GM12878 (cell line): ENCODE measurements around the gene TMTC1. TPM values are rescaled to one million over a fixed set of nuclear protein-coding genes. Genes with fewer than 3 reads are reported as not detected.

Source experiments
- ATAC-seq: fragments of 200-7000 bp; cut with Tn5 transposase; 3 replicates; pipeline ENCODE4 v1.9.1; 2020; ENCODE audit warnings: mild to moderate bottlenecking, moderate library complexity
- BruUV-seq: library from RNA; stranded (reverse); fragments of 400-500 nt; replicated peaks from 2 replicates; lab custom pipeline; 2021; lab: Mats Ljungman, UMichigan
- CTCF ChIA-PET: fragments of 300-600 bp; sonication (Branson Sonifier 250); formaldehyde crosslinking; extraction: SDS; loops from one replicate; lab custom pipeline; 2021; ENCODE audit warnings: inconsistent platforms; lab: Yijun Ruan, JAX
- POLR2A ChIA-PET: fragments of 350-600 bp; formaldehyde crosslinking; extraction: SDS; loops from one replicate; lab custom pipeline; 2021; ENCODE audit warnings: inconsistent platforms; lab: Charles Lee
- RAD21 ChIA-PET: fragments of 300-600 bp; sonication (Branson Sonifier 250); formaldehyde crosslinking; loops from one replicate; lab custom pipeline; 2023; ENCODE audit warnings: antibody characterized with exemption; ENCODE audit not compliant: unreplicated experiment; lab: Charles Lee
- SMC1A ChIA-PET: fragments of 300-600 bp; sonication (Branson Sonifier 250); formaldehyde crosslinking; loops from one replicate; lab custom pipeline; 2023; ENCODE audit not compliant: unreplicated experiment, uncharacterized antibody; lab: Charles Lee
- DNase-seq: peaks from one replicate; pipeline ENCODE4 v3.0.0-alpha.2; 2011; ENCODE audit warnings: low read depth, low spot score
- FAIRE-seq: peaks from 3 replicates; lab custom pipeline; 2011; peaks lifted over from hg19 to GRCh38; lab: Jason Lieb, UNC
- H2AFZ ChIP-seq: 2 replicates; pipeline ENCODE4 v1.6.0; 2011; ENCODE audit warnings: low read depth, low read length, control low read depth; ENCODE audit not compliant: control insufficient read depth
- H3K27ac ChIP-seq: 2 replicates; pipeline ENCODE4 v1.5.1; 2011; ENCODE audit warnings: control low read depth; ENCODE audit not compliant: control insufficient read depth, insufficient read depth
- H3K27me3 ChIP-seq, 2 experiments: replicated peaks in 1 of 2; 2 replicates each; pipeline versions ENCODE4 v1.6.0 to v1.6.1; 2011; ENCODE audit warnings: low read length in 1 of 2; ENCODE audit not compliant: control insufficient read depth in 2 of 2, insufficient read depth in 2 of 2
- H3K36me3 ChIP-seq, 2 experiments: 2 replicates each; pipeline ENCODE4 v1.5.1; 2011; ENCODE audit warnings: low read length in 1 of 2; ENCODE audit not compliant: control insufficient read depth in 2 of 2, insufficient read depth in 2 of 2
- H3K4me1 ChIP-seq: 2 replicates; pipeline ENCODE4 v1.6.1; 2011; ENCODE audit warnings: mild to moderate bottlenecking, low read length, moderate library complexity, mixed read lengths; ENCODE audit not compliant: control insufficient read depth, insufficient read depth
- H3K4me2 ChIP-seq: 2 replicates; pipeline ENCODE4 v1.6.0; 2011; ENCODE audit warnings: control low read depth; ENCODE audit not compliant: control insufficient read depth, insufficient read depth
- H3K4me3 ChIP-seq: fragments of 200-600 bp; sonication (generic); 2 replicates; pipeline ENCODE4 v1.5.1; 2016
- H3K79me2 ChIP-seq: 2 replicates; pipeline ENCODE4 v1.6.0; 2011; ENCODE audit warnings: low read length; ENCODE audit not compliant: control insufficient read depth, insufficient read depth
- H3K9ac ChIP-seq: 2 replicates; pipeline ENCODE4 v1.8.0; 2011; ENCODE audit warnings: low read length, control low read depth, mixed read lengths; ENCODE audit not compliant: control insufficient read depth, insufficient read depth
- H3K9me3 ChIP-seq: replicated peaks from 3 replicates; pipeline ENCODE4 v1.5.1; 2011; ENCODE audit warnings: mild to moderate bottlenecking, low read length; ENCODE audit not compliant: control insufficient read depth, insufficient read depth
- H4K20me1 ChIP-seq: 2 replicates; pipeline ENCODE4 v1.6.0; 2011; ENCODE audit not compliant: control insufficient read depth, insufficient read depth
- ASH2L ChIP-seq: fragments of 300-600, 200-600 bp; sonication (generic); IDR thresholded peaks from 2 replicates; pipeline ENCODE4 v1.6.1; 2017; ENCODE audit warnings: low read depth, mild to moderate bottlenecking, borderline replicate concordance
- BCL11A ChIP-seq: IDR thresholded peaks from 2 replicates; pipeline ENCODE4 v1.6.1; 2011; ENCODE audit warnings: low read depth, low read length
- CHD1 ChIP-seq: IDR thresholded peaks from 2 replicates; pipeline ENCODE4 v1.6.1; 2012; ENCODE audit warnings: low read depth, low read length, improper control_type of control experiment
- CHD4 ChIP-seq: fragments of 200-600 bp; sonication (generic); IDR thresholded peaks from 2 replicates; pipeline ENCODE4 v1.6.1; 2016; ENCODE audit warnings: mild to moderate bottlenecking
- EZH2 ChIP-seq: IDR thresholded peaks from 2 replicates; pipeline ENCODE4 v1.6.1; 2012; ENCODE audit warnings: low read depth, mild to moderate bottlenecking, control low read depth, inconsistent platforms, low read length, borderline replicate concordance; ENCODE audit not compliant: control insufficient read depth
- PRDM15 ChIP-seq: fragments of 450-650 bp; formaldehyde crosslinking; IDR thresholded peaks from 2 replicates; pipeline ENCODE4 v1.4.0; 2020; ENCODE audit warnings: mild to moderate bottlenecking, moderate library complexity
- ZBTB33 ChIP-seq: fragments of 450-650 bp; IDR thresholded peaks from 2 replicates; pipeline ENCODE4 v1.6.1; 2017; ENCODE audit warnings: mild to moderate bottlenecking
- ZBTB40 ChIP-seq: fragments of 450-650 bp; IDR thresholded peaks from 2 replicates; pipeline ENCODE4 v1.6.1; 2016; ENCODE audit warnings: mild to moderate bottlenecking, moderate library complexity, borderline replicate concordance
- WGBS: methylation state at CpG from one replicate; pipeline ENCODE4 v1.1.6; 2016; ENCODE audit warnings: low lambda C conversion rate; ENCODE audit not compliant: insufficient replicate concordance, insufficient coverage; ENCODE audit errors: missing lambda C conversion rate; 5-methylcytosine and 5-hydroxymethylcytosine counted together
- in situ Hi-C: fragments of 300-500 bp; cut with MboI; formaldehyde crosslinking; loops from 9 replicates; pipeline ENCODE4 v1.14.3; 2018; ENCODE audit warnings: mixed read lengths
- intact Hi-C: fragments of 100-400 bp; cut with micrococcal nuclease; formaldehyde crosslinking; loops from one replicate; pipeline ENCODE4 v1.14.2; 2022; ENCODE audit not compliant: unreplicated experiment
- polyA plus RNA-seq, 11 experiments: library from polyadenylated mRNA; depleted of rRNA in 4 of 11; unstranded in 6 of 11; stranded (reverse) in 5 of 11; fragments of >200 nt; fragmentation: Nextera tagmentation in 4 of 11; fragmentation: Illumina TruSeq in 1 of 11; extraction: Ambion mirVana in 4 of 11; extraction: Trizol in 1 of 11; gene quantifications; 1 replicate in 1 of 11; 2 replicates in 10 of 11; pipeline versions ENCODE4 v1.2.1 to v1.2.3, GENCODE V29; 2011 to 2016; ENCODE audit warnings: inconsistent platforms in 2 of 11, missing spikeins in 2 of 11, low read depth in 1 of 11
- total RNA-seq, 4 experiments: library from RNA; depleted of rRNA in 3 of 4; stranded (reverse); fragments of >200 nt in 3 of 4; fragmentation: Illumina TruSeq in 1 of 4; extraction: Trizol in 1 of 4; gene quantifications; 2 replicates each; pipeline versions ENCODE4 v1.2.1 to v1.2.3, GENCODE V29; 2013 to 2021

The TMTC1 gene
- total and polyA plus RNA-seq, 10 of the 15 experiments (the other 5 are each of a cell fraction or from before 2014, with no cell fraction given): 0.10 to 20.9 (median 0.57) TPM

GRCh38 chr12:29739279-29739991 lies 44.3 kb downstream of the TMTC1 start:
- ChIA-PET POLR2A (interaction anchor here (1.2 to 1.9 kb wide), 2 partner anchors 11 to 43 kb away, joined by 3 to 5 read pairs; no protein-coding TSS in a partner anchor), SMC1A (interaction anchor here (0.7 to 2.5 kb wide), 11 partner anchors 9 to 220 kb away, joined by 3 to 10 read pairs (median 3); no protein-coding TSS in a partner anchor), CTCF (interaction anchor here (1.4 to 1.6 kb wide), 3 partner anchors 9 to 42 kb away, joined by 4 to 5 read pairs (median 4); no protein-coding TSS in a partner anchor), RAD21 (interaction anchor here (1.4 to 2.2 kb wide), 3 partner anchors 9 to 13 kb away, joined by 3 to 7 read pairs (median 5); no protein-coding TSS in a partner anchor)
- WGBS: 29% methylated on average over 10 of the region's 10 CpGs
- H4K20me1 ChIP-seq: no peaks in the 10 kb centered on the region
- no peak for TF ChIP-seq EZH2
- TF ChIP-seq ZBTB40: no peak
- no peak for TF ChIP-seq PRDM15
- TF ChIP-seq ASH2L: no peak
- no peak for TF ChIP-seq BCL11A
- no peak for TF ChIP-seq CHD1
- no peak for TF ChIP-seq ZBTB33
- TF ChIP-seq CHD4: no peak
- ATAC-seq: no peak
- H3K27me3 ChIP-seq: no peaks in the 10 kb centered on the region
- no peaks in the 10 kb centered on the region for H3K36me3 ChIP-seq
- no peak for FAIRE-seq
- H3K27ac ChIP-seq: no peak overlapping the region
- BruUV-seq: no TSS peak
- H3K9me3 ChIP-seq: no peaks in the 10 kb centered on the region; the same call in 2 of the 3 replicates
- H3K4me2 ChIP-seq: no peak overlapping the region
- H3K4me3 ChIP-seq: no peak overlapping the region
- H3K9ac ChIP-seq: no peak overlapping the region
- intact Hi-C loops (no loop called here), in situ Hi-C loops (no loop called here)
- no peak overlapping the region for H2AFZ ChIP-seq
- no peak for DNase-seq
- no peaks in the 10 kb centered on the region for H3K4me1 ChIP-seq
- H3K79me2 ChIP-seq: no peaks in the 10 kb centered on the region
